GM13977 (cell line): ENCODE measurements around the gene BRIP1.

Source experiments
- DNase-seq: peaks from one replicate; pipeline ENCODE4 v3.0.0; 2012; ENCODE audit warnings: low spot score
- CTCF ChIP-seq: IDR thresholded peaks from 2 replicates; pipeline ENCODE4 v1.5.1; 2012; ENCODE audit warnings: mild to moderate bottlenecking, control low read depth; ENCODE audit not compliant: insufficient read depth; ENCODE audit errors: extremely low read depth, missing control alignments
- in situ Hi-C: fragments of 300-500 bp; cut with MboI; formaldehyde crosslinking; loops from one replicate; pipeline ENCODE4 v1.12.0; 2022; ENCODE audit warnings: low sequenced_read_pairs, low pct_unique_long_range_greater_than_20kb, mixed read lengths, inconsistent platforms; ENCODE audit not compliant: unreplicated experiment

Gene BRIP1

GRCh38 chr17:61704935-61705449 is 158.3 kb downstream of the BRIP1 start:
- TF ChIP-seq CTCF, result no peak
- in situ Hi-C loops, result no loop called here
- DNase-seq, result no peak

GRCh38 chr17:61702450-61702849 is 160.9 kb downstream of the BRIP1 start:
- in situ Hi-C loops, result no loop called here
- no peak for TF ChIP-seq CTCF
- DNase-seq, result no peak

- no peak for DNase-seq
- in situ Hi-C loops, result no loop called here
- no peak for TF ChIP-seq CTCF
Measured at GRCh38 chr17:61701978-61702377, 161.3 kb downstream of the BRIP1 start.

GRCh38 chr17:61701334-61701733 is 162.0 kb downstream of the BRIP1 start:
- DNase-seq, result no peak
- no peak for TF ChIP-seq CTCF
- in situ Hi-C loops, result no loop called here

- in situ Hi-C loops, result no loop called here
- no peak for TF ChIP-seq CTCF
- no peak for DNase-seq
Measured at GRCh38 chr17:61700252-61700651, 163.1 kb downstream of the BRIP1 start.

GRCh38 chr17:61699694-61700093 is 163.6 kb downstream of the BRIP1 start:
- in situ Hi-C loops, result no loop called here
- TF ChIP-seq CTCF, result no peak
- no peak for DNase-seq

GRCh38 chr17:61699032-61699431 is 164.3 kb downstream of the BRIP1 start:
- TF ChIP-seq CTCF, result no peak
- DNase-seq, result no peak
- in situ Hi-C loops, result no loop called here
